OCI-LY7 (cell line): ENCODE results near the gene BASP1. TPM values are rescaled to one million over a fixed set of nuclear protein-coding genes. Genes with fewer than 3 reads are reported as not detected.

ENCODE experiments used
- BruUV-seq: library from RNA; stranded (reverse); fragments of 400-500 nt; replicated peaks from 2 replicates; lab custom pipeline; 2021; lab: Mats Ljungman, UMichigan
- CTCF ChIA-PET: fragments of 300-600 bp; sonication (Branson Sonifier 250); formaldehyde crosslinking; loops from one replicate; lab custom pipeline; 2022; ENCODE audit warnings: antibody characterized with exemption; ENCODE audit not compliant: unreplicated experiment; lab: Charles Lee
- POLR2A ChIA-PET: fragments of 300-600 bp; sonication (Branson Sonifier 250); formaldehyde crosslinking; loops from one replicate; lab custom pipeline; 2022; ENCODE audit warnings: antibody characterized with exemption; lab: Charles Lee
- DNase-seq: peaks from one replicate; pipeline ENCODE4 v3.0.0-alpha.2; 2015; ENCODE audit warnings: low spot score
- H2AFZ ChIP-seq: fragments of 200-600 bp; sonication (generic), shearing (Covaris generic); 2 replicates; pipeline ENCODE4 v1.6.1; 2014; ENCODE audit warnings: mild to moderate bottlenecking, antibody characterized with exemption, low read length, moderate library complexity
- H3K27ac ChIP-seq: fragments of 200-600 bp; sonication (generic); 2 replicates; pipeline ENCODE4 v1.5.1; 2014; ENCODE audit warnings: mixed run types, low read depth, mild to moderate bottlenecking, moderate library complexity, low read length, inconsistent platforms; ENCODE audit not compliant: poor library complexity, severe bottlenecking
- H3K36me3 ChIP-seq: fragments of 200-600 bp; sonication (generic); 2 replicates; pipeline ENCODE4 v1.6.1; 2014; ENCODE audit warnings: mild to moderate bottlenecking, antibody characterized with exemption, low read length, moderate library complexity, mixed read lengths; ENCODE audit not compliant: insufficient read depth
- H3K4me1 ChIP-seq: fragments of 200-600 bp; sonication (generic); 2 replicates; pipeline ENCODE4 v1.5.1; 2014; ENCODE audit warnings: mild to moderate bottlenecking, low read length; ENCODE audit not compliant: insufficient read depth, poor library complexity, severe bottlenecking
- H3K4me2 ChIP-seq: fragments of 200-600 bp; sonication (generic); 2 replicates; pipeline ENCODE4 v1.6.1; 2014; ENCODE audit warnings: mild to moderate bottlenecking, low read length
- H3K4me3 ChIP-seq: fragments of 200-600 bp; sonication (generic); 2 replicates; pipeline ENCODE4 v1.5.1; 2014; ENCODE audit warnings: mild to moderate bottlenecking, low read depth, low read length; ENCODE audit not compliant: poor library complexity, severe bottlenecking
- H3K79me2 ChIP-seq: fragments of 200-600 bp; sonication (generic); 2 replicates; pipeline ENCODE4 v1.6.1; 2016; ENCODE audit warnings: low read depth, mild to moderate bottlenecking, low read length, moderate library complexity, mixed read lengths; ENCODE audit not compliant: insufficient read depth
- H3K9me2 ChIP-seq: fragments of 200-600 bp; sonication (generic); 2 replicates; pipeline ENCODE4 v1.6.1; 2016; ENCODE audit warnings: mild to moderate bottlenecking, low read length, mixed read lengths; ENCODE audit not compliant: insufficient read depth
- H3K9me3 ChIP-seq: fragments of 200-600 bp; sonication (generic); 2 replicates; pipeline ENCODE4 v1.6.1; 2014; ENCODE audit warnings: mild to moderate bottlenecking, mixed run types, low read length, mixed read lengths
- H4K20me1 ChIP-seq: fragments of 200-600 bp; sonication (generic); 2 replicates; pipeline ENCODE4 v1.6.1; 2014; ENCODE audit warnings: mild to moderate bottlenecking, antibody characterized with exemption, low read length, moderate library complexity, mixed read lengths; ENCODE audit not compliant: insufficient read depth
- EZH2phosphoT487 ChIP-seq: fragments of 200-600 bp; sonication (generic); IDR thresholded peaks from 2 replicates; pipeline ENCODE4 v1.6.1; 2018; ENCODE audit warnings: low read depth, borderline replicate concordance, mild to moderate bottlenecking, mixed run types, antibody characterized with exemption, low read length, moderate library complexity, mixed read lengths
- intact Hi-C: fragments of 100-400 bp; cut with micrococcal nuclease; formaldehyde crosslinking; loops from one replicate; pipeline ENCODE4 v1.10.0; 2022; ENCODE audit not compliant: unreplicated experiment
- total RNA-seq, 2 experiments: library from RNA; depleted of rRNA in 1 of 2; stranded (reverse); fragments of >200 nt in 1 of 2; shearing (Covaris generic) in 1 of 2; gene quantifications; 2 replicates each; pipeline ENCODE4 v1.2.3, GENCODE V29; 2014 to 2022
- TF ChIP-seq, protein P1 (sequence below): fragments of 200-600 bp; sonication (generic); conservative IDR thresholded peaks from 2 replicates; pipeline ENCODE4 v1.5.1; 2014; ENCODE audit warnings: mild to moderate bottlenecking, antibody characterized with exemption, low read length, moderate library complexity, mixed read lengths

Gene BASP1
- total RNA-seq, 2 experiments from 2014 or later = 23.4 to 64.8 TPM

DNA sequence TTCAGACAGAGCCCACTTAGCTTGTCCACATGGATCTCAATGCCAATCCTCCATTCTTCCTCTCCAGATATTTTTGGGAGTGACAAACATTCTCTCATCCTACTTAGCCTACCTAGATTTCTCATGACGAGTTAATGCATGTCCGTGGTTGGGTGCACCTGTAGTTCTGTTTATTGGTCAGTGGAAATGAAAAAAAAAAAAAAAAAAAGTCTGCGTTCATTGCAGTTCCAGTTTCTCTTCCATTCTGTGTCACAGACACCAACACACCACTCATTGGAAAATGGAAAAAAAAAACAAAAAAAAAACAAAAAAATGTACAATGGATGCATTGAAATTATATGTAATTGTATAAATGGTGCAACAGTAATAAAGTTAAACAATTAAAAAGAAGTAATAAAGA, 59.0 kb downstream of the BASP1 start:
- BruUV-seq = TSS peak; percentile 88
- DNase-seq = peak; percentile 35
- intact Hi-C loops = no loop called here
- Histone ChIP-seq H3K9me2 (no peaks in the 10 kb centered on the region), H2AFZ (no peak overlapping the region), H3K27ac (peak overlapping the region; percentile 41), H3K4me1 (peaks cover 84% of the 10 kb centered on the region), H3K4me3 (no peak overlapping the region), H3K36me3 (peaks cover 38% of the 10 kb centered on the region), H4K20me1 (no peaks in the 10 kb centered on the region), H3K9me3 (no peaks in the 10 kb centered on the region), H3K4me2 (peak overlapping the region; percentile 60), H3K79me2 (peaks cover 37% of the 10 kb centered on the region; the same call in 1 of the 2 replicates)
- POLR2A ChIA-PET = no interaction called here
- CTCF ChIA-PET = no interaction called here
- TF ChIP-seq, protein P1, sequence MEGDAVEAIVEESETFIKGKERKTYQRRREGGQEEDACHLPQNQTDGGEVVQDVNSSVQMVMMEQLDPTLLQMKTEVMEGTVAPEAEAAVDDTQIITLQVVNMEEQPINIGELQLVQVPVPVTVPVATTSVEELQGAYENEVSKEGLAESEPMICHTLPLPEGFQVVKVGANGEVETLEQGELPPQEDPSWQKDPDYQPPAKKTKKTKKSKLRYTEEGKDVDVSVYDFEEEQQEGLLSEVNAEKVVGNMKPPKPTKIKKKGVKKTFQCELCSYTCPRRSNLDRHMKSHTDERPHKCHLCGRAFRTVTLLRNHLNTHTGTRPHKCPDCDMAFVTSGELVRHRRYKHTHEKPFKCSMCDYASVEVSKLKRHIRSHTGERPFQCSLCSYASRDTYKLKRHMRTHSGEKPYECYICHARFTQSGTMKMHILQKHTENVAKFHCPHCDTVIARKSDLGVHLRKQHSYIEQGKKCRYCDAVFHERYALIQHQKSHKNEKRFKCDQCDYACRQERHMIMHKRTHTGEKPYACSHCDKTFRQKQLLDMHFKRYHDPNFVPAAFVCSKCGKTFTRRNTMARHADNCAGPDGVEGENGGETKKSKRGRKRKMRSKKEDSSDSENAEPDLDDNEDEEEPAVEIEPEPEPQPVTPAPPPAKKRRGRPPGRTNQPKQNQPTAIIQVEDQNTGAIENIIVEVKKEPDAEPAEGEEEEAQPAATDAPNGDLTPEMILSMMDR = no peak
- no peak for TF ChIP-seq EZH2phosphoT487

DNA sequence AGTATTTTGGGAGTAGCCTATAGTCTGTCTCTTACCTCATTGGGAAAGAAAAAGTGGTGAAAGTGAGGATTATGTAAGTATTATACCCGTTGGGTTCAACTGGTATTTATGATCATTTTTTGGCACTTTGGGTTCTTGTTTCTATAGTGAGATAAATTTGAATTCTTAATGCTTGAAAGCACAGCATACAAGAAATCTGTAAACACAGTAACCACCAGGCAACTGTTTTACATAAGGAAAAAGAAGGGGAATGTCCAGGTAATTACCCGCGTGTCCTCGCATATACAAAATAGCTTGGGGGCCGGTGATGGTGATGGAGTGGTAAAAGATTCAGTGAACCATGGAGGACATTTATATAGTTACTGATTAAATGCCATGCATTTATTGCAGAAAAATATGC, 60.5 kb downstream of the BASP1 start:
- peak overlapping the region; percentile 13; the same call in 1 of the 2 replicates for H2AFZ ChIP-seq
- peaks cover 85% of the 10 kb centered on the region for H3K4me1 ChIP-seq
- intact Hi-C loops = no loop called here
- TF ChIP-seq, protein P1 = no peak
- no TSS peak for BruUV-seq
- H3K4me3 ChIP-seq = peak overlapping the region; percentile 11
- ChIA-PET CTCF (no interaction called here), POLR2A (interaction anchor here (0.6 to 1.3 kb wide), 5 partner anchors 9 to 52 kb away, joined by 3 to 7 read pairs (median 4); no protein-coding TSS in a partner anchor)
- no peak for DNase-seq
- H4K20me1 ChIP-seq = no peaks in the 10 kb centered on the region
- H3K36me3 ChIP-seq = peaks cover 38% of the 10 kb centered on the region
- H3K9me2 ChIP-seq = no peaks in the 10 kb centered on the region
- peak overlapping the region; percentile 41 for H3K27ac ChIP-seq
- peaks cover 22% of the 10 kb centered on the region; the same call in 1 of the 2 replicates for H3K79me2 ChIP-seq
- H3K9me3 ChIP-seq = no peaks in the 10 kb centered on the region
- H3K4me2 ChIP-seq = peak overlapping the region; percentile 60

DNA sequence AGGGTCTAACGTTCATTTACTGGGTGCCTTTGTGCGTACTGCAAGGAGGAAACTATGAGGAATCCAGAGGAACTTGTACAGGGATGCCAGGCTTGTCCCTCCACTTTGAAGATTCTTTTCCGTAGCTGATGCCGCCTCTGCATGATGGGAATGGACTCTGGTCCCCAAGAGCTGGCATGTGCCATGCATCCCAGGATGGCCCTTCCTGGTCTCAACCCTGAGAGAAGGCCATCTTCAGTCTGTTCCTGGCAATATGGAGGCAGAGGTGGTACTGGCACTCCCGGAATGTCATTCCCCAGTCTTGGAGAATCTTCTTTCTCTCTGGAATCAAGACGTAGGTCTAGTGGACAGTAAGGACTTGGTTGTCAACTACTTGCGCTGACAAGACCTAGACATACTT, 61.5 kb downstream of the BASP1 start:
- Histone ChIP-seq H3K4me2 (peak overlapping the region; percentile 60; the same call in 1 of the 2 replicates), H3K9me3 (no peaks in the 10 kb centered on the region), H3K9me2 (no peaks in the 10 kb centered on the region), H4K20me1 (no peaks in the 10 kb centered on the region), H3K27ac (no peak overlapping the region), H3K4me1 (peaks cover 86% of the 10 kb centered on the region), H3K4me3 (no peak overlapping the region), H3K79me2 (peaks cover 12% of the 10 kb centered on the region; the same call in 1 of the 2 replicates), H3K36me3 (peaks cover 38% of the 10 kb centered on the region), H2AFZ (no peak overlapping the region)
- TF ChIP-seq, protein P1 = no peak
- no peak for TF ChIP-seq EZH2phosphoT487
- ChIA-PET CTCF (interaction anchor here (0.6 kb wide), 1 partner anchor 37 kb away, joined by 3 read pairs; no protein-coding TSS in a partner anchor), POLR2A (interaction anchor here (1.0 to 1.3 kb wide), 3 partner anchors 10 to 36 kb away, joined by 4 to 7 read pairs (median 5); no protein-coding TSS in a partner anchor)
- no peak for DNase-seq
- no TSS peak for BruUV-seq
- intact Hi-C loops = no loop called here
